SH-SY5Y (cell line): Measurements from ENCODE around the gene KITLG.

Source experiments
- GATA2 ChIP-seq: IDR thresholded peaks from 2 replicates; pipeline ENCODE4 v1.6.1; 2011; ENCODE audit warnings: mild to moderate bottlenecking, low read depth, low read length
- GATA3 ChIP-seq: IDR thresholded peaks from 2 replicates; pipeline ENCODE4 v1.6.1; 2011; ENCODE audit warnings: low read depth, mild to moderate bottlenecking, low read length, moderate library complexity

Gene KITLG

GRCh38 chr12:88585077-88585476 lies 4.8 kb upstream of the KITLG start:
- TF ChIP-seq GATA3: no peak
- no peak for TF ChIP-seq GATA2

- TF ChIP-seq GATA3 (no peak), GATA2 (no peak)
Observed at GRCh38 chr12:88579601-88580050, 645 bp downstream of the KITLG start.

GRCh38 chr12:88579161-88579517 lies 1.1 kb downstream of the KITLG start:
- TF ChIP-seq GATA2 (no peak), GATA3 (no peak)

DNA sequence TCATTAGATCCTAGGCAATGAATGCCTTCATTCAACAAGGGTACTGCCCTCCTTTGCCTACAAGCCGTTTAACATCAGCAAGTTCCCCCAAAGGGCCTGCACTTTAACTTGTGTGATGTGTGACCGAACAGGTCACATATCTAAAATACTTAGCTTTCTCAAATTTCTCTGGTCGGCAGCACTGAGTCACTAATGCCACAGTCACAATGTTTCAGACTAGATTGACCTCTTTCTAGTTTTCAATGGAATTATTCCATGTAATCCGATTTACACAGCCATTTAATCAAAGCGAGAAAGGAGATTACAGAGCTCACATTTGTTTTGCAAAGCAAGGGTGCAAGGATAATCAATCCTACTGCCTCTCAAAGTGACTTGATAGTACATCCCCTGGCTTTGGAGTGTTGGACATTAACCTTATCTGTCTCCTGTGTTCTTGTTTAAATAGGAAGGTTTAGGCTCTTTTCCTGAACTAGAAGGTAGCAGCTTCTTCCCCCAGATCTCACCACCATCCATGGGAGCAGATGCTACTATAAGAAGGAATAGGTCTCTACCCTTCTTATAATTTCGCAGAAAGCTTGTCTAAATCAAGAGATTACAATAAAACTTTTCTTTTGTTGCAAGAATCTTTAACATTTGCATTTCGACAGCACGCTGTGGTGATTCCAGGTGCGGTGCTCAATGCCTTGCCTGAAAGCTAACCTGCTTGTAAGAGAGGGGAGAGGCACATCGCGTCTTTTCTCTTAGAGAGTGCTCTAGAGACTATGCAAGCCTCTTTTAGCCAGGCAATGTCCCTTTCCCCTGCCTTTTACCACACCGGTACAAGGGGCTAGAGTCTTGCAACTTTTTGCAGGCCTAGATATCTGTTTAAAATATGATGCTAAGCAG lies 1.8 kb downstream of the KITLG start:
- TF ChIP-seq GATA2: no peak
- TF ChIP-seq GATA3: no peak

GRCh38 chr12:88577537-88577936 lies 2.7 kb downstream of the KITLG start:
- TF ChIP-seq GATA3: no peak
- TF ChIP-seq GATA2: no peak

GRCh38 chr12:88576866-88577265 lies 3.4 kb downstream of the KITLG start:
- no peak for TF ChIP-seq GATA2
- no peak for TF ChIP-seq GATA3

- TF ChIP-seq GATA2: no peak
- no peak for TF ChIP-seq GATA3
Observed at GRCh38 chr12:88575361-88575970, 4.8 kb downstream of the KITLG start.

GRCh38 chr12:88574278-88574677 lies 6.0 kb downstream of the KITLG start:
- TF ChIP-seq GATA3: no peak
- TF ChIP-seq GATA2: no peak

DNA sequence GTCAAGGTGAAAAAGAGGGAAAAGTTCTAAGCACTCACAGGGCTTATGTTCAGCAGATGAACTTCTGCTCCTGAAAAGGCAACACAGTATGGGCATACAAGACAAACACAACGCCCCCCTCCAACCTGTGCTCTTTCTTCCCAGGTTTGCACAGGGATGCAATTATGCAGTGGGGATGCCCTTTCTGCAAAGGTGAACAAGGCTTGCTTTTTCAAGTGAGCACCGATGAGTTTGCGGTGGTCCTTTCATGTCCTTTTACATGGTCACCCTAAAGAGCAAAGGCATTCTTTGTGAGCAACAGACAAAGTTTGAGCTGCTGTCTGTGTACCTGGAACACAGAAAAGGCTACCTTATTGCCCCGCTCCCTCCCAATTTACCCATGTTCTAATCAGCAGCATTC lies 6.7 kb downstream of the KITLG start:
- no peak for TF ChIP-seq GATA3

- TF ChIP-seq GATA2: no peak
- no peak for TF ChIP-seq GATA3
Observed at GRCh38 chr12:88572781-88573549, 7.3 kb downstream of the KITLG start.

DNA sequence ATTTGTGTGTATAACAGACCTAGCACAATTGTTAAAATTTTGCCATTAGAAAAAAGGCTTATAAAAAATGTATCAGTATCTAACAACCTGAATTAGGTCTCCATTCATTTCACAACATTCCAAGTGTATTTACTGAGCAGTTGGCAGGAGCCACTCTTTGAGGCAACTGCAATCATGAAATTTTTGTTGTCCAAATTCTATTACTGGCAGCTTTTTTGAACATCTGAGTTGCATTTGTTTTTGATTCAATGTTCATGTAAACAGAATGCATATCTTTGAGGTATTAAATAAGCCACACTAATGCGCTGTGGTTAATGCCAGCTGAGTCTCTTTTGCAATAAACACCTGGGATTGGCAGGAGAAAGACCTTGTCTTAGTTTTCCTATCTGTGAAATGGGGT lies 8.7 kb downstream of the KITLG start:
- no peak for TF ChIP-seq GATA2
- no peak for TF ChIP-seq GATA3

- TF ChIP-seq GATA3 (no peak), GATA2 (no peak)
Observed at GRCh38 chr12:88570103-88570502, 10.2 kb downstream of the KITLG start.

GRCh38 chr12:88566430-88566829 lies 13.8 kb downstream of the KITLG start:
- TF ChIP-seq GATA3: no peak
- TF ChIP-seq GATA2: no peak

- TF ChIP-seq GATA3 (no peak), GATA2 (no peak)
Observed at GRCh38 chr12:88562846-88563582, 17.3 kb downstream of the KITLG start.
